22Rv1 (cell line): ENCODE results near the gene ISCA2.
"Not testable (repeated sequence)": the region's sequence is repeated elsewhere in the genome, so short reads cannot be mapped to it uniquely, and the experiment has no call there.

Experiments
- H3K27ac ChIP-seq: fragments of 450-650 bp; 2 replicates; pipeline ENCODE4 v1.5.1; 2017
- CTCF ChIP-seq: fragments of 450-650 bp; IDR thresholded peaks from 2 replicates; pipeline ENCODE4 v1.5.1; 2017; ENCODE audit warnings: mild to moderate bottlenecking
- ZFX ChIP-seq: fragments of 450-650 bp; IDR thresholded peaks from 2 replicates; pipeline ENCODE4 v1.6.1; 2017; ENCODE audit warnings: antibody characterized with exemption, borderline replicate concordance

ISCA2 gene

DNA sequence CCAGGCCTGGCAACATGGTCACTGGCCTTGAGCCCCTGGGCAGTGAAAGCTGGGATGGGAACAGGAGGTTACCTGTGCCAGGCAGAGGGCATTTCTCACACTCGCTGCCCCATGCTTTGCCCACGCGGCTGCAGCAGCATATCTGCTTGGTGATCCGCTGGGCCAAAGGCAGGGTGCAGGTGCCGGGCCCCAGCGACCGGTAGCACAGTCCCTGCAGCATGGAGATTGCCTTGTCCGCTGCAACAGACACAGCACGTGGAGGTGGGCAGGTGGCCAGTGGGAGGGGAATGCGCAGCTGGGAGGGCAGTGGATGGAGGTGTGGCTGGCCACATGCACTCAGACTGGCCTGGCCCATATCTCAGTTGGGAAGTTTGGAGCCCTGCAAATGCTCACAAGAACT lies 35.3 kb downstream of the ISCA2 start:
- TF ChIP-seq CTCF: no peak
- TF ChIP-seq ZFX: no peak
- H3K27ac ChIP-seq: no peak overlapping the region

- H3K27ac ChIP-seq: no peak overlapping the region
- TF ChIP-seq CTCF: no peak
- no peak for TF ChIP-seq ZFX
Measured at GRCh38 chr14:74531006-74531405, 37.4 kb downstream of the ISCA2 start.

- TF ChIP-seq ZFX (no peak), CTCF (peak; percentile 27)
- H3K27ac ChIP-seq: no peak overlapping the region
Measured at GRCh38 chr14:74531467-74531866, 37.9 kb downstream of the ISCA2 start.

- no peak overlapping the region for H3K27ac ChIP-seq
Measured at GRCh38 chr14:74532246-74532645, 38.7 kb downstream of the ISCA2 start.

DNA sequence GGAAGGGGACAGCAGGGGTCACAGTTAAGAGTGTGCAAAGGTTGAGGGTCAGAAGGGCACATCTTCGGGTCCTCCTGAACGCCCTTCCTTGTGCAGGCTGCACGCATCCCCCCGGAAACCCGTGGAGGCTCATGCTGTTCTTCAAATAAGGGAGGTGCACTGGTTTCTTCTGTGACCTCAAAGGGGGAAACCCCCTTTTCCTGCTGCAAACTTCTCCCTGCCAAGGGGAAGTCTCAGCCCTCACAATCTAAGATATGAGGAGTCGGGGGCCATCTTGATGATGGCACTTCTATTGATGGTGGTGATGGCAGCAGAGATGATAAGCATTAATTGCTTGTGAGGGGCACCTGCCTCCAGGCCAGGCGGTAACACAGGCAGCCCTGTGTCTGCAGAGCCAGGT lies 40.0 kb downstream of the ISCA2 start:
- H3K27ac ChIP-seq: no peak overlapping the region
- no peak for TF ChIP-seq CTCF
- no peak for TF ChIP-seq ZFX

More at GRCh38 chr14:74532246-74532645, 38.7 kb downstream of the ISCA2 start:
- TF ChIP-seq ZFX: no peak
- TF ChIP-seq CTCF: no peak

GRCh38 chr14:74535756-74536325 lies 42.3 kb downstream of the ISCA2 start:
- no peak overlapping the region for H3K27ac ChIP-seq
- no peak for TF ChIP-seq CTCF
- no peak for TF ChIP-seq ZFX

- H3K27ac ChIP-seq: not testable (repeated sequence)
Measured at GRCh38 chr14:74536336-74536735, 42.8 kb downstream of the ISCA2 start.
